Muscle of back (tissue), 11 donors: ENCODE results near the gene ORC4. TPM values are rescaled to one million over a fixed set of nuclear protein-coding genes. Genes with fewer than 3 reads are reported as not detected.
"Not testable (repeated sequence)": the region's sequence is repeated elsewhere in the genome, so short reads cannot be mapped to it uniquely, and the experiment has no call there.

Source experiments
- DNase-seq, 3 donors: peaks; one replicate each; pipeline versions ENCODE4 v3.0.0 to v3.0.0-alpha.2; 2013
- polyA plus RNA-seq, 10 donors: library from polyadenylated mRNA; unstranded; fragments of 120-200 nt; gene quantifications; one replicate each; pipeline ENCODE4 v1.2.1, GENCODE V29; 2013; ENCODE audit not compliant: insufficient read length in 10 of 10

The ORC4 gene
- polyA plus RNA-seq, 10 donors: 33.7 to 55.5 (median 45.2) TPM

- DNase-seq: no peak
Measured at GRCh38 chr2:148021059-148021861, 723 bp upstream of the ORC4 start, which contains the start of gene MBD5. Gene MBD5, plus strand, starts transcription at chr2:148021091.

GRCh38 chr2:148014616-148015015 is 5.9 kb downstream of the ORC4 start:
- DNase-seq: no peak

GRCh38 chr2:148013876-148014275 is 6.7 kb downstream of the ORC4 start:
- no peak for DNase-seq

GRCh38 chr2:148008411-148008810 is 12.1 kb downstream of the ORC4 start:
- DNase-seq: not testable (repeated sequence)

GRCh38 chr2:148007219-148007900 is 13.2 kb downstream of the ORC4 start:
- DNase-seq: no peak

- no peak for DNase-seq
Measured at GRCh38 chr2:148006249-148007007, 14.1 kb downstream of the ORC4 start.

GRCh38 chr2:148002420-148002819 is 18.1 kb downstream of the ORC4 start:
- DNase-seq: not testable (repeated sequence)

- no peak for DNase-seq
Measured at GRCh38 chr2:148000095-148000494, 20.4 kb downstream of the ORC4 start.

GRCh38 chr2:147999126-147999525 is 21.4 kb downstream of the ORC4 start:
- no peak for DNase-seq

- DNase-seq: no peak
Measured at GRCh38 chr2:147998203-147998602, 22.3 kb downstream of the ORC4 start.

GRCh38 chr2:147996828-147997227 is 23.7 kb downstream of the ORC4 start:
- no peak for DNase-seq

- DNase-seq: not testable (repeated sequence)
Measured at GRCh38 chr2:147994965-147995364, 25.6 kb downstream of the ORC4 start.

GRCh38 chr2:147989809-147990403 is 30.6 kb downstream of the ORC4 start:
- DNase-seq: peak; percentile 27 to 55 (median 44)

GRCh38 chr2:147989102-147989501 is 31.4 kb downstream of the ORC4 start:
- DNase-seq: no peak

GRCh38 chr2:147980940-147981528 is 39.5 kb downstream of the ORC4 start:
- DNase-seq: no peak

- no peak for DNase-seq
Measured at GRCh38 chr2:147977679-147978078, 42.9 kb downstream of the ORC4 start.

- DNase-seq: no peak
Measured at GRCh38 chr2:147976102-147976501, 44.4 kb downstream of the ORC4 start.

GRCh38 chr2:147968571-147968970 is 52.0 kb downstream of the ORC4 start:
- DNase-seq: no peak

GRCh38 chr2:147952118-147952517 is 68.4 kb downstream of the ORC4 start:
- DNase-seq: no peak

- no peak for DNase-seq
Measured at GRCh38 chr2:147945660-147946059, 74.9 kb downstream of the ORC4 start.

- DNase-seq: no peak
Measured at GRCh38 chr2:147939313-147939712, 81.2 kb downstream of the ORC4 start.
